HG03432 (cell line): ENCODE results near the gene OR6Y1.

ENCODE experiments used
- ATAC-seq: cut with Tn5 transposase; IDR thresholded peaks from one replicate; pipeline ENCODE4 v1.9.1; 2021; ENCODE audit warnings: mild to moderate bottlenecking, moderate library complexity; ENCODE audit not compliant: unreplicated experiment

OR6Y1 gene

GRCh38 chr1:158507511-158507910 lies 46.7 kb downstream of the OR6Y1 start:
- no peak for ATAC-seq

- ATAC-seq, result peak; percentile 50
Measured at GRCh38 chr1:158506369-158506987, 47.7 kb downstream of the OR6Y1 start.

- no peak for ATAC-seq
Measured at GRCh38 chr1:158496374-158496773, 57.8 kb downstream of the OR6Y1 start.

- ATAC-seq, result no peak
Measured at GRCh38 chr1:158494796-158495195, 59.4 kb downstream of the OR6Y1 start.
